HAP-1 (cell line): ENCODE results near the gene REXO4.

Source experiments
- DNase-seq, 2 experiments: peaks; one replicate each; pipeline ENCODE4 v3.0.0-alpha.2; 2016 to 2020; ENCODE audit warnings: low spot score in 2 of 2
- H3K27me3 ChIP-seq: fragments of 250-450 bp; sonication (Bioruptor Pico); 2 replicates; pipeline ENCODE4 v1.5.1; 2020; ENCODE audit warnings: low read depth, mild to moderate bottlenecking, moderate library complexity
- H3K36me3 ChIP-seq: fragments of 250-450 bp; sonication (Bioruptor Pico); replicated peaks from 2 replicates; pipeline ENCODE4 v1.5.1; 2020; ENCODE audit warnings: mild to moderate bottlenecking
- H3K4me1 ChIP-seq: fragments of 250-450 bp; sonication (Bioruptor Pico); 2 replicates; pipeline ENCODE4 v1.5.1; 2020; ENCODE audit warnings: mild to moderate bottlenecking
- H3K4me3 ChIP-seq: fragments of 250-450 bp; sonication (Bioruptor Pico); 2 replicates; pipeline ENCODE4 v1.5.1; 2020; ENCODE audit warnings: mild to moderate bottlenecking, moderate library complexity
- H3K9me3 ChIP-seq: fragments of 250-450 bp; sonication (Bioruptor Pico); 2 replicates; pipeline ENCODE4 v1.5.1; 2020; ENCODE audit warnings: mild to moderate bottlenecking, moderate library complexity
- in situ Hi-C: fragments of 300-500 bp; cut with MboI; formaldehyde crosslinking; loops from 3 replicates; pipeline ENCODE4 v1.14.3; 2020; ENCODE audit warnings: low sequenced_read_pairs, inconsistent platforms, mixed read lengths

The REXO4 gene

GRCh38 chr9:133371261-133371711, 46.5 kb downstream of the REXO4 start:
- no peak for DNase-seq
- Histone ChIP-seq H3K4me3 (no peak overlapping the region), H3K9me3 (no peaks in the 10 kb centered on the region), H3K27me3 (no peaks in the 10 kb centered on the region), H3K36me3 (peaks cover 66% of the 10 kb centered on the region), H3K4me1 (peaks cover under 1% of the 10 kb centered on the region; the same call in 1 of the 2 replicates)
- in situ Hi-C loops = no loop called here

- no peak overlapping the region for H3K4me3 ChIP-seq
- no peaks in the 10 kb centered on the region for H3K27me3 ChIP-seq
- H3K4me1 ChIP-seq = no peaks in the 10 kb centered on the region; the same call in 1 of the 2 replicates
- in situ Hi-C loops = no loop called here
- DNase-seq = no peak
- H3K36me3 ChIP-seq = peaks cover 72% of the 10 kb centered on the region
- H3K9me3 ChIP-seq = no peaks in the 10 kb centered on the region
Observed at GRCh38 chr9:133370685-133371084, 47.1 kb downstream of the REXO4 start.

DNA sequence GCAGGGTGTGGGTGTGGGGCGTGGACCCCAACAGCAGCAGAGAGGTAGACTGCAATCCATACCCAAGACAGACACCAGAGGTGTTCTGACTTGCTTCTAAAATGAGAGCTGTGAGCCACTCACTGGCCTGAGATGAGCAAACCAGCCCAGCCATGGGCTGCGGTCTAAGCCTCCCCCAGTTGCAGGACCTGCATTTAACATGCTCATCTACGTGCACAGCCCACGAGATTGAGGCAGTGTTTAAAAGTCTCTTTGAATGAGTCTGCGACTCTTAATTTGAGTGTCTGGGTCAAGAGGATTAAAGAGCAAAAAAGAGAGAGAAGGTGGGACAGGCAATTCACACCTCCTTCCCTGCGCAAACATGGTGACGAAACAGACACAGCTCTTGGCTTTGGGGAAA, 47.9 kb downstream of the REXO4 start:
- H3K27me3 ChIP-seq = no peaks in the 10 kb centered on the region
- no peak for DNase-seq
- in situ Hi-C loops = no loop called here
- H3K36me3 ChIP-seq = peaks cover 75% of the 10 kb centered on the region
- H3K9me3 ChIP-seq = no peaks in the 10 kb centered on the region
- no peak overlapping the region for H3K4me3 ChIP-seq
- no peaks in the 10 kb centered on the region; the same call in 1 of the 2 replicates for H3K4me1 ChIP-seq

GRCh38 chr9:133369422-133369821, 48.4 kb downstream of the REXO4 start:
- in situ Hi-C loops = no loop called here
- Histone ChIP-seq H3K36me3 (peaks cover 76% of the 10 kb centered on the region), H3K9me3 (no peaks in the 10 kb centered on the region), H3K4me1 (no peaks in the 10 kb centered on the region; the same call in 1 of the 2 replicates), H3K27me3 (no peaks in the 10 kb centered on the region), H3K4me3 (no peak overlapping the region)
- no peak for DNase-seq

DNA sequence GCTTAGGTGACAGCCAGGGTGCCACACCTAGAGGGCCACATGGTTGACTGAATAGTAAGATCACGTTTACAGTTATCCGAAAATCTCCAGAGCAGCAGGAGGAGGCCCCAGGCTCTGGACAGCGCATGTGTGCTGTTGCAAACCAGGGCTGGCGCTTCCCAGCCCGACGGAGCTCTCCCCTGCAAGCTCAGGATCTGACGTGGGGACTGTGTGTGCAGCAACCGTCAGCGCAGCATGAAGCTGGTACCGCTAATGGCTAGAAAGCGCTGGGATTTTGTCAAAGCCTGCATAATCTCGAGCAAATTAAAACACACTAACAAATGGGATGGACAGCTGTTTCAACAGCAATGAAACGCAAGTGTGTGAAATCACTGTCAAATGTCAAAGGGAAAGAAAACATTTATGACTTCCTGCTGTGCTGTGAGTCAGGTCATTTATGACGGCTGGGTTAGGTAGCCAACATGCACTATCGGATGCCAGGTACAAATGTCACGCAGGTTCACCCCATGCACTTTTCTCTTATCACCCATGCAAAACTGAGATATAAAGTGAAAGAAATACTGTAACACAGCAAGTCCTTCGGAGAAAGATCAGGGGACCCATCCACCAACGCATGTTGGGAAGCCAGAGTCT, 49.4 kb downstream of the REXO4 start:
- no peaks in the 10 kb centered on the region for H3K9me3 ChIP-seq
- H3K4me3 ChIP-seq = no peak overlapping the region
- in situ Hi-C loops = no loop called here
- no peaks in the 10 kb centered on the region for H3K27me3 ChIP-seq
- peaks cover 85% of the 10 kb centered on the region for H3K36me3 ChIP-seq
- H3K4me1 ChIP-seq = no peaks in the 10 kb centered on the region
- no peak for DNase-seq

- no peak for DNase-seq
- Histone ChIP-seq H3K36me3 (peaks cover 85% of the 10 kb centered on the region), H3K9me3 (no peaks in the 10 kb centered on the region), H3K4me3 (no peak overlapping the region), H3K27me3 (no peaks in the 10 kb centered on the region), H3K4me1 (no peaks in the 10 kb centered on the region)
- in situ Hi-C loops = no loop called here
Observed at GRCh38 chr9:133367778-133368177, 50.0 kb downstream of the REXO4 start.

DNA sequence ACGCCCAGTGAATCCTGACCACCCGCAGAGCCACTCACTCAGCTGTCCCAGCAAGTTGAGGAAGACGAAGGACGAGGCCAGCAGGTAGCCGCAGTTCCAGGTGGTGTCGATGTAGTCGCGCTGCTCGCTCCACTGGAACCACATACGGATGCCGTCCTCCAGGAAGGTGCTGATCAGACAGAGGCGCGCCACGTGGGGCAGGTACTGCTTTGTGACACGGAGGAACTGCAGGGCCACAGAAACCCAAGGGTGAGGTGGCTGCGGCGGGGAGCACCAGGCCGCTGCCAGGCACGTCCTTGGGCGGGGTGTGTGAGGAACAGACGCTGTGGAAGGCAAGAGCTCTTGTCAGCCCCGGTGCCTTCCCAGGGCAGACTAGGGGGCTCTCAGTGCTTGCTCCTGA, 50.6 kb downstream of the REXO4 start:
- in situ Hi-C loops = no loop called here
- H3K36me3 ChIP-seq = peaks cover 85% of the 10 kb centered on the region
- H3K27me3 ChIP-seq = no peaks in the 10 kb centered on the region
- no peak for DNase-seq
- no peaks in the 10 kb centered on the region for H3K4me1 ChIP-seq
- H3K4me3 ChIP-seq = no peak overlapping the region
- H3K9me3 ChIP-seq = no peaks in the 10 kb centered on the region

- in situ Hi-C loops = no loop called here
- H3K27me3 ChIP-seq = no peaks in the 10 kb centered on the region
- DNase-seq = no peak
- H3K36me3 ChIP-seq = peaks cover 86% of the 10 kb centered on the region
- no peaks in the 10 kb centered on the region for H3K4me1 ChIP-seq
- H3K9me3 ChIP-seq = no peaks in the 10 kb centered on the region
- H3K4me3 ChIP-seq = no peak overlapping the region
Observed at GRCh38 chr9:133366435-133366834, 51.4 kb downstream of the REXO4 start.

DNA sequence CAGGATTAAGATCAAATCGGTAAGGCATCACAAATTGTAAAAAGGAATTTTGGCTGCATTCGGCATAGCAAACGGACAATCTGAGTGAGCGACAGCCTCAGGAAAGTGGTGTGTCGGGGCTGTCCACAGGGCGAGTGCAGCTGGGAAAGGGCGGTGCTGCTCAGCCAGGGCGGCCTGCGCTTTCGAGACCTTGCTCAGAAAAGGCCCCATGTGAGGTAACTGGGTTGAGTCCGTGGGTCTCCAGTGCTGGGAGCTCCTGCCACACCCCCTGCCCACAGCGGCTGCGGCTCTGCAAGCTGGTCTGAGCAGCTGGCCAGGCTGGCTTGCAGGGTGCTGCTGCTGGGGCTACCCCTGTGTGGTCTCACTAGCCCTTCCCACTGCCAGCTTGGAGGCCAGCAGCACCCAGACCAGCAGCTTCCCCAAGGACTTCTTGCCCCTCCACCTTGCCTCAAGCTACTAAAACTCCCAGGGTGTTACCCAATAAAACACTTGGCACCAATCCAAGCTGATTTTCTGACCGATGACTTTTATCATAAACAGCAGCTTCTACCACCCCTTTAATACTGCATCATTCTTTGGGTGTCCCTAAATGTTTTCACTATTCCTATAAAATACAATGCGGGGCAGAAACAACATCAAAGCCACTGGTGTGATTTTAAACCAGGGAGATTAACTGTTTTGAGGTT, 55.3 kb downstream of the REXO4 start:
- DNase-seq = no peak
- Histone ChIP-seq H3K4me3 (no peak overlapping the region), H3K36me3 (peaks cover 87% of the 10 kb centered on the region), H3K4me1 (peaks cover 3% of the 10 kb centered on the region), H3K9me3 (no peaks in the 10 kb centered on the region), H3K27me3 (no peaks in the 10 kb centered on the region)
- in situ Hi-C loops = no loop called here

GRCh38 chr9:133361507-133362092, 56.2 kb downstream of the REXO4 start:
- Histone ChIP-seq H3K9me3 (no peaks in the 10 kb centered on the region), H3K4me3 (no peak overlapping the region), H3K36me3 (peaks cover 79% of the 10 kb centered on the region), H3K27me3 (no peaks in the 10 kb centered on the region), H3K4me1 (peaks cover 5% of the 10 kb centered on the region)
- in situ Hi-C loops = no loop called here
- no peak for DNase-seq

DNA sequence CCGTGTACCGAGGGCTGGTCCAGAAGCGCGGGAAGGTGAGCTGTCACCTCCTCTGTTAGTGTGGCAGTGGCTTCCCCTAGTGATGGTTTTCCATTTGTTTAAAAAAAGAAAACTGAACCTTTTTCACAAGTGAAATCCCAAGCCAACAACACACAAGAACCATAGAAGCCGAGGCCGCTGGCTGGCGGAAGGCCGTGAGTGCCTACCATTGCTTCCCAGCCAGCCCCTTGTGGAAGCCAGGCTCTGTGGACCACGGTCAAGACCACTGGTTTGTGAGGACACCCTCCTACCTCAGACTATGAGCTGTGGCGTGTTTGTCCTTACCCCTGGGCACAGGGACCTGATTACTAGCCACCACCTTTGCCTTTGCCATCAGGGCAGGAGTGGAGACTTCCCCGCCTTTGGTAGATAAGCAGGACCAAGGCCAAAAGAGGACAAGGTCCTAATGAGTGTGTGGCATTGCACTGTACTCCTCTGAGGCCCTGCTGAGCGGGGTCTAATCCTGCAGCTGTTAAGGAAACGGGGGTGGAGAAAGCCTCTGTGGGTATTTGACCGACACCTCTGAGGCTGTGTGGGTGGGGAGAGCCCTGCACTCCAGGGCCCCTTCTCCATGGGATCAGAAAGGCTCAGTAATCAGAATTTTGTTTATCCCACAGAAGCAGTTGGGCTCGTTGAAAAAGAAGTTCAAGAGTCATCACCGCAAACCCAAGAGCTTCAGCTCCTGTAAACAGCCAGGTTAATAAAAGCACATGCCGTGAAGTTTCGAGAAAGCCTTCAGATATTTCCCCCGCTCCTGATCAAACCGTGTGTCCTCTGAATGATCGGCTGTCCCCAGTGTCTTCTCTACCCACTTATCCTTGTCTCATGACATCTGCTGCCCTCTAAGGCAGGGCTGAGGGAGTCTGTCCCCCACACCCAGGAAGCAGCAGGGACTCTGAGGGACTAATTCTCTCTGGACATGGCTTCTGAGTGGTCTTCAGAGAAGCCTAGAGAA, 57.1 kb downstream of the REXO4 start:
- Histone ChIP-seq H3K9me3 (no peaks in the 10 kb centered on the region), H3K36me3 (peaks cover 70% of the 10 kb centered on the region), H3K27me3 (no peaks in the 10 kb centered on the region), H3K4me1 (peaks cover 5% of the 10 kb centered on the region), H3K4me3 (no peak overlapping the region)
- DNase-seq = no peak
- in situ Hi-C loops = no loop called here

DNA sequence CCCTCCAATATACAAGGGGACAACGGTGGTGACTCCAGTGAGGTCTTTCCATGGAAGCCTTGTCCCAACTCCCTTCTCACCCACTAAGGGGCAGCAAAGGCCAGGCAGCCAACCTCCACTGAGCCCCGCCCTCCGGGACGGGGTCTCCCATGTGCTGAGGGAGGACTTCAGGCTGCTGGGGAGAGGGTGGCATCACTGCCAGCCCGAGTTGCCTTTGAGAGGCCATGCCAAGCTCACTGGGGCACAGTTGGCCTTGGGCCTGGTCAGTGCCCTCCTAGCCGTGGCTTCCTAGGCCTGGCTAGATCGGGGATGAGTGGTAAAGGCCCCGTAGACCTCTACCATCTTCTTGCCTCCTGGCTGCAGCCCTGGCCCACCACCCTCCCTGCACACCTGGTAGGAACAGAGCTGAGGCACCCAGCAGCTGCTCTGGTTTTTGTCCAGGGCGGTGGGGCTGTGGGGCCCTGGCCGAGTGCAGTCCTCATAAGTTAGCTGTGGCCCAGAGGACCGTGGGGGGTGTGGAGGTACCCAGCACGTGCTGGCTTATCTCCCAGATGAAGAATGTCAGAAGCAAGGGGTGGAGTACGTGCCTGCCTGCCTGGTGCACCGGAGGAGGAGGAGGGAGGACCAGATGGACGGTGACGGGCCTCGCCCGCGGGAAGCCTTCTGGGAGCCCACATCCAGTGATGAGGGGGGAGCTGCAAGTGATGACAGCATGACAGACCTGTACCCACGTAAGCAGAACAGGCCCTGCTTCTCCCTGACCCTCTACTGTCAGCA, 58.2 kb downstream of the REXO4 start:
- Histone ChIP-seq H3K4me3 (no peak overlapping the region), H3K36me3 (peaks cover 61% of the 10 kb centered on the region), H3K9me3 (no peaks in the 10 kb centered on the region), H3K27me3 (no peaks in the 10 kb centered on the region), H3K4me1 (peaks cover 11% of the 10 kb centered on the region)
- in situ Hi-C loops = no loop called here
- DNase-seq = peak in 1 of 2 experiments; percentile 61

DNA sequence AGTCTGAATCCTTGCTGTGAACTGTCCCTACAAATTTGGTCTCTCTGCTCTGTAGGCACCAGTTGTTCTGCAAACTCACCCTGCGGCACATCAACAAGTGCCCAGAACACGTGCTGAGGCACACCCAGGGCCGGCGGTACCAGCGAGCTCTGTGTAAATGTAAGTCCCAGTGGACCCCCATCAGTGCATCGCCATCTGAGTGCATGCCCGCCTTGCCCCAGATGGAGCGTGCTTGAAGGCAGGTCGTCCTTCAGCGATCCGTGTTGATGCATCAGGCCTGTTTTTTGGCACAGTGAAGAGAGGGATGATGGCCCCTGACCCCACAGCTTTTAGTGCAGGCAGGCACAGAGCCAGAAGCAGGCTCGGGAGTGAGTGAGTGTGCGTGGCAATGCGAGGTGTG, 60.2 kb downstream of the REXO4 start:
- in situ Hi-C loops = no loop called here
- DNase-seq = no peak
- Histone ChIP-seq H3K36me3 (peaks cover 62% of the 10 kb centered on the region), H3K4me1 (peaks cover 11% of the 10 kb centered on the region), H3K4me3 (peak overlapping the region; percentile 72), H3K9me3 (no peaks in the 10 kb centered on the region), H3K27me3 (no peaks in the 10 kb centered on the region)
